GM21825 (cell line): Measurements from ENCODE around the gene SNX14.
"Not testable (repeated sequence)": the region's sequence is repeated elsewhere in the genome, so short reads cannot be mapped to it uniquely, and the experiment has no call there.

Source experiments
- ATAC-seq: cut with Tn5 transposase; IDR thresholded peaks from one replicate; pipeline ENCODE4 v1.9.1; 2021; ENCODE audit warnings: mild to moderate bottlenecking, moderate library complexity; ENCODE audit not compliant: unreplicated experiment

SNX14 gene

GRCh38 chr6:85585741-85586140, 7.9 kb downstream of the SNX14 start:
- no peak for ATAC-seq

- not testable (repeated sequence) for ATAC-seq
These were observed 10.8 kb downstream of the SNX14 start for GRCh38 chr6:85582832-85583231.

GRCh38 chr6:85581572-85581971, 12.1 kb downstream of the SNX14 start:
- no peak for ATAC-seq

GRCh38 chr6:85580878-85581267, 12.8 kb downstream of the SNX14 start:
- peak; percentile 73 for ATAC-seq

- peak; percentile 15 for ATAC-seq
These were observed 13.4 kb downstream of the SNX14 start for GRCh38 chr6:85580118-85580877.

- ATAC-seq: no peak
These were observed 14.1 kb downstream of the SNX14 start for GRCh38 chr6:85579581-85579980.

GRCh38 chr6:85576476-85576875, 17.2 kb downstream of the SNX14 start:
- ATAC-seq: no peak

- no peak for ATAC-seq
These were observed 18.6 kb downstream of the SNX14 start for GRCh38 chr6:85574932-85575598.

- ATAC-seq: no peak
These were observed 24.3 kb downstream of the SNX14 start for GRCh38 chr6:85569323-85569722.

GRCh38 chr6:85568411-85568810, 25.2 kb downstream of the SNX14 start:
- no peak for ATAC-seq

GRCh38 chr6:85565736-85566135, 27.9 kb downstream of the SNX14 start:
- ATAC-seq: no peak

- ATAC-seq: not testable (repeated sequence)
These were observed 29.4 kb downstream of the SNX14 start for GRCh38 chr6:85564223-85564622.

GRCh38 chr6:85561750-85562357, 31.8 kb downstream of the SNX14 start:
- ATAC-seq: no peak

GRCh38 chr6:85556992-85557668, 36.5 kb downstream of the SNX14 start:
- ATAC-seq: no peak

- no peak for ATAC-seq
These were observed 41.0 kb downstream of the SNX14 start for GRCh38 chr6:85552652-85553051.

GRCh38 chr6:85551264-85551663, 42.4 kb downstream of the SNX14 start:
- no peak for ATAC-seq

GRCh38 chr6:85547719-85548118, 45.9 kb downstream of the SNX14 start:
- ATAC-seq: no peak

- ATAC-seq: no peak
These were observed 48.9 kb downstream of the SNX14 start for GRCh38 chr6:85544776-85545175.

GRCh38 chr6:85537055-85537494, 56.6 kb downstream of the SNX14 start:
- ATAC-seq: no peak

- not testable (repeated sequence) for ATAC-seq
These were observed 69.4 kb downstream of the SNX14 start for GRCh38 chr6:85524281-85524680.

GRCh38 chr6:85516168-85516567, 77.5 kb downstream of the SNX14 start:
- ATAC-seq: no peak
